Measurements from ENCODE around the gene NUAK2.
"Not testable (repeated sequence)": the region's sequence is repeated elsewhere in the genome, so short reads cannot be mapped to it uniquely, and the experiment has no call there.

NUAK2 gene

DNA sequence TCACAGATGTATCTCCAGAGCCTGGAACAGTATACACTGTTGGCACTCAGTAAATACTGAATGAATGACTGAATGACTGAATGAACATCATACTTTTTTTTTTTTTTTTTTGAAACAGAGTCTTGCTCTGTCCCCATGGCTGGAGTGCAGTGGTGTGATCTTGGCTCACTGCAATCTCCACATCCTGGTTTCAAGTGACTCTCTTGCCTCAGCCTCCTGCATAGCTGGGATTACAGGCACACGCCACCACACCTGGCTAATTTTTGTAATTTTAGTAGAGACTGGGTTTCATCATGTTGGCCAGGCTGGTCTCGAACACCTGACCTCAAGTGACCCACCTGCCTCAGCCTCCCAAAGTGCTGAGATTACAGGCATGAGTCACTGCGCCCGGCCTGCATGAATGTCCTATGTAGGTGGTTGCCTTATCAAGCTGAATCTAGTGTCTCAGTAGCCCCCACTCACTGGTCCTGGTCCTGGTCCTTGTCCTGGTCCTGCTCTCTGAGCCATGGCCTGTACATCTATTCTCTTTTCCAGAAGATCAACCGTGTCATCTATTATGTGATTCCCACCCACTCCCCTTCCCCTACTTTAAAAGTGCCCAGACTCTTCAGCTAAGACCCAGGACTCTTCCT lies 23.9 kb downstream of the NUAK2 start:
- DNase-seq (ENCODE audit: low read depth) = not testable (repeated sequence)

DNA sequence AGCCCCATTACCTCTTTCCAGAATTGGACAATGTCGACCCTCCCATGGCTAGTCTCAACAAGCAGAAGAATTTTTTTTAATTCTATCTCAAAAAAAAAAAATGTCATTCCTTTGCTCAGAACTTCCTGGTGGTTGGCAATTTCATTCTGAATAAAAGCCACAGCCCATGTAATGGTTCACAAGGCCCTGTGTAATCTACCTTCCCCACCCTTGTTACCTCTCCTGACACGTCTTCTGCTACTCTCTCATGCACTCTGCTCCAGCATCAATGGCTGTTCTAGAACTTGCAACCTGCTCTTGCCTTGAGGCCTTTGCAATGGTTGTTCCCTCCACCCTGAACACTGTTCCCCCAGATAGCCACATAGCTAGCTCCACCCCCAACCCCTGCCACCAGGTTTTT lies 25.4 kb downstream of the NUAK2 start:
- no peak for DNase-seq (ENCODE audit: low read depth)

DNA sequence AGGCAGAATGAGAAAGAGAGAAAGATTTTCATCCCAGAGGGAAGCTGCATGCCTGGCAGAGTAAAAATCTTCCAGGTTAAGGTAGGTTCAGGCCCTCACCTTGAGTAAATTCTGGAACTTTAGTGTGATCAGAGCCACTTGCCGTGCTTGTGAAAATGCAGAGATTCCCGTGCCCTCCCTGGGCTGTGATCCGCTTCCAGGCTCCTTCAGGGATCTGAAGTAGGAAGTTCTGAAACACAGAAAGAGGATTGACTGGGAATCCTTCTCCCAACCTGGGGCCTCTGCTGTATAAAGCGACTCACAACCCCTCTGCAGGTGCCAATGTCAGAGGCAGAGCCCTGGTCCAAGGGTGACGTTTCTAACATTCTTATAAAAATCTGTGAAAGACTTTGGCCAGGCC lies 26.6 kb downstream of the NUAK2 start:
- DNase-seq (ENCODE audit: low read depth) = no peak

DNA sequence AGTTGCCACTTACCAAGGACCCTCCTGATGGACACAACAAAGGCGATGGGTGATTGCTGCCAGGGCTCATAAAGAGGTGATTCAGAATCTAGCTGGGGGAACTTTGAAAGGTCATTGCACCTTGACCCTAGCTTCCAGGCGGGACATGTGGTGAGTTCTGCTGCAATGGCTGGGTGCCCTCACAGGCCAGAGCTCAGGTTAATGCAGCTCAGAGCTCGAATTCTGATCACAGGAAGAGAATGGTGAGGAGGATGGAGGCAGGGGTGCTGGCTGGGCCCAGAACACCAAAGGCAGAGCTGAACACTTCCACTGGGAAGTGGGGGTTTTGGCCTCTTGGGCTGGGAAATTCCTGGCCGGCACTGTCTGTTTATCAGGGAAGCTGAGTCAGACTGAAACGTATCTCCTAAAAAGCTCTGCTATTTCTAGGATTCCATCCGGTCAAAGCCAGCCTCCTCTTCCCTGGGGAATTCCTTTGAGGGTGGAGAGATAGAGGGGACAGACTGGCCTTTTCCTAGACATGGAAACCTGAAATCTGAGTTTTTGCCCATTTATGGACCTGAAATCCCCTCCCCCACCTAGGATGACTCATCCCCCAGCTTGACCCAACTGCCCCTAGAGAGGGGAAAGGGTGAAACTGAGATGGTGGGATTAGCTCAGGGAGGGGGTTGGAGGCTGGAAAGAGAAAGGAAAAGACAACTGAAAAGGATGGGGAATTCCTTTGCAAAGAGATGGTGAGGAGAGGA lies 27.2 kb downstream of the NUAK2 start:
- DNase-seq (ENCODE audit: low read depth) = peak; percentile 82

DNA sequence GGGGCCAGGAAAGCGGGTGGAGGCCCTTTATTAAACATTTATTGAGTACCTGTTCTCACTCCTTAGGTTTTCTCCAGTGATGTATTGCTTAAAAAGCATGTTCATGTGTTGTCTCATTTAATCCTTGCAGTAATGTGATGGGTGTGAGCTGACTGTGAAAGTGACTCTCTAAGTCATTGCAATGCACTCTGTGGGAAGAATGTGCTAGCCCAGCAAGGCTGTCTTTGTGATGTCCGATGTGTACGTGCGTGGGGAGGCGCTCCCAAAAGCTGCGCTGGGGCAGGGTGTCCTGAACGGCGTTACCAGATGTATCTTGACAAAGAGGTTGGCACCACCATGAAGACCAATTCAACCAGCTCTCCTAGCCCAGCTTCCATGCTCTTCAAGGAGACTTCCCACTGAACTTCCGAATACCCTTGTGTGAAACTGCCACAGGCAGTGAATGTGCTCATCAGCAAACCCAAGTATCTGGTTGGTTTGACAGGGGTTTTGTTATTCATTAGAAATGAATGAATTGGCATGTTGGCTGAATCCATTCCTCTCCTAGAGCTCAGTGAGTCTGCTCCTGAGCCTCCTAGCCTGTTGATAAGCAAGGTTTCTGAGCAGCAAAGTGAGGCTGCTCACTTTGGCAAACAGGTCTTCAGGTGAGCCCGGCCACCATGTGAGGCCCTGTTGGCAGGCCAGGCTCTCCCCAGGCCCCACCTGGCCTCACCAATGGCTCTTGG lies 28.0 kb downstream of the NUAK2 start:
- DNase-seq (ENCODE audit: low read depth) = no peak

DNA sequence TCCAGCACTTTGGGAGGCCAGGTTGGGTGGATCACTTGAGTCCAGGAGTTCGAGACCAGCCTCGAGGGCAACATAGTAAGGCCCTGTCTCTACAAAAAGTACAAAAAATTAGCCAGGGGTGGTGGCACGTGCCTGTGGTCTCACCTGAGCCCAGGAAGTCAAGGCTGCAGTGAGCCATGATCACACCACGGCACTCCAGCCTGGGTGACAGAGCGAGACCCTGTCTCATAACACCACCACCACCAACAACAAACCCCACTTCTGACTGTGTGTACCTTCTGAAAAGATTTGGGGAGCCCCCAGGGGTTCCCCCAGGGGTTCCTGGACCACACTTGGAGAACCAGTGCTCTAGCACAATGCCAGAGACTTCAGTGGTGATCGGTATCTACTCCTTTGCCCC lies 29.9 kb downstream of the NUAK2 start:
- DNase-seq (ENCODE audit: low read depth) = no peak

DNA sequence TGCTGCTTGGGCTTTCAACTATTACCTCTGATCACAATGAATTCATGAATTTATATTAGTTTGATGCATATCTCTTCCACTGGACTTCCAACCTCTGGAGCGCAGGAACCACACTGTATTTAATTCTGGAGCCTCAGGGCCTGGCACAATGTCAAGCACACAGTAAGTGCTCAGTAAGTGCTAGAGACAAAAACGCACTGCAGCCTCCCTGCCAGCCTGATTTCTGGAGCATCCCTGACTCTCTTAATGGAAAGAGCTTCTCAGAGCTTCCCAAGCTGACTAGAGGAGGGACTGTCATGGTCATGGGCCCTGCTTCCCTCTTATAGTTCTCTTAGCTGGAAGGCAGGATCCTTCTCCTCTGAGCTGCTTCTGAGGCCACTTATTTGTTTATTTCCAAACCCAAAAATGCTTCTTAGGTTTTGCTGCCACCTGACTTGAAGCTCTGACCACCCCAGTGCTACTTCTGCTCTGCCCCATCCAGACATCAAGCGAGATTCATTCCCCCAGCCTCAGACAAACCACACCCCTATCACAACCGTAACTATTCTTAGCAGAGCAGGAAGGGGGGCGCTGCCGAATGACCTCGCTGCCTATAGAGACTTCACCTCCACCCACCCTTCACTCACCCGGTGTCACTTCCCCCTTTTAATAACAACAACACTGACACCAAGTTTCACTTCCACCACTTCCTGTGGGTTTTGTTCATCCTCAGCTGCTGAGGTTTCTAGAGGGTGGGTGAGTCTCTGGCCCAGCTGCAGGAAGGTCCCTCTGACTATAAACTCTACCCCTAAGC lies 33.6 kb downstream of the NUAK2 start:
- DNase-seq (ENCODE audit: low read depth) = no peak

DNA sequence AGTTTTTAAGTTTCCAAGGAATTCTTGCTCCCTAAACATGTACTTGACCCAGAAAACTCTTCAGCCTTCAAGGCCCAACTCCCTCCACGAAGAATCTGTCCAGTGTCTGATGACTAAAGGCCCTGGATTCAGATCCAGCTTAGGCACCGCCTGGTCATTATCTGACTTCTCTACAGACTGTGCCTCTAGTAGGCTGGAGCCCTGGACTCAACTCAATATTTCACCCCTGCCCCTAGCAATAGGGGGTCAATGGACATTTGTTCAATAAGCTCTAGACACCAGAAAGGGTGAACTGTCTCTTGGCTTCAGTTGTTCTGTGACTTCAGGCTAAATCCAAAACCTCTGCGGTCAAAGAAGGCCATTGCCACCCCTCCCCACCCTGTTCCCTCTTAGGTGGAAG lies 34.5 kb downstream of the NUAK2 start:
- no peak for DNase-seq (ENCODE audit: low read depth)

DNA sequence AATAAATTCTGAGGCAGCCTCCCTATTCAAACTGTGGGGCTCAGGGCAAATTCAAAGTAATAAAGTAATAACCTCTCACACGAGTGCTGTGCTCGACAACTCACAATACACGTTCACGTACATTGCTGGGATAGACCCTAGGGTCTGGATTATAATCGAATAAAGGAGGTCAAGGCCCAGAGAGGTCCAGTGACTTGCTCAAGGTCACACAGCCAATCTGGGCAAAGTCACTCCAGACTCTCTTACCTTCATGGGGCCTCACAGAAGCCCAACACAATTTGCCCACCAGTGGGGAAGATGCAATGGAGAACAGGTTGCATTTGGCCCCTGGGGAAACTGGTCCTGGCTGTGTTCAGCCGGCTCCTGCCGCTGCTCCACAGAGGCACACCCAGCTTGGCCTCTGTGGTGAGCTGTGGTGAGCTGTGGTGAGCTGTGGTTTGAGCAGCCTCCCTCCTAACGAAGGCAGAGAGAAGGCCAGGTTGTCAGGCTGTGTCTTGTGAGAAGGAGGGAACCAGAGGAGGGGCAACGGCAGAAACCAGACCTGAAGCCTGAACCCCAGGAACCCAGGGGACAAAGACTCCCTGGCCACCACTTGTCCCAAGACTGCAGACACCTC lies 35.1 kb downstream of the NUAK2 start:
- DNase-seq (ENCODE audit: low read depth) = no peak

DNA sequence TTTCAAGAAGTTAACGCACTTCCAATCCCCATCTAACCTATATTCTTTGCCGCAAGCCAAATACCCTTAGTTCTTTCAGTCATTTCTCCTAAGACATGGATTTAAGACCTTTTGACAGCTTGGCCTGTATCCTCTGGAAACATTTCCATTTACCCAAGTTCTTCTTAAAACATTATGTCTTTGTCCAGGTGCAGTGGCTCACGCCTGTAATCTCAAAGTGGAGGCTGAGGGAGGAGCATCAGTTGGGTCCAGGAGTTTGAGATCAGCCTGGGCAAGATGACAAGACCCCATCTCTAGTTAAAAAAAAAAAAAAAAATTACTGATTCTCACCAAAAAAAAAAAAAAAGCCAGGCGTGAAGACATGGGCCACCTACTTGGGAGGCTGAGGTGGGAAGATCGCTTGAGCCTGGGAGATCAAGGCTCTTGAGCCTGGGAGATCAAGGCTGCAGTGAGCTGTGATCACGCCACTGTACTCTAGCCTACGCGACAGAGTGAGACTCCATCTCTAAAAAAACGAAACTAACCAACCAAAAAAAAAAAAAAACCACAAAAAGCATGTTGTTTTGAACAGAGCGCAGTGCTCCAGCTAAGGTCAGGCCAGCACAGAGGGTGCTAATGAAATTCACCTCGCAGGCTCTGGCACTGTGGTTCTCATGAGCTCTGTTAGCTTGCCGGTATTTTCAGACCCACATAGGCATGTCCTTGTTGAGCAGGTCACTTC lies 36.0 kb downstream of the NUAK2 start:
- DNase-seq (ENCODE audit: low read depth) = no peak

DNA sequence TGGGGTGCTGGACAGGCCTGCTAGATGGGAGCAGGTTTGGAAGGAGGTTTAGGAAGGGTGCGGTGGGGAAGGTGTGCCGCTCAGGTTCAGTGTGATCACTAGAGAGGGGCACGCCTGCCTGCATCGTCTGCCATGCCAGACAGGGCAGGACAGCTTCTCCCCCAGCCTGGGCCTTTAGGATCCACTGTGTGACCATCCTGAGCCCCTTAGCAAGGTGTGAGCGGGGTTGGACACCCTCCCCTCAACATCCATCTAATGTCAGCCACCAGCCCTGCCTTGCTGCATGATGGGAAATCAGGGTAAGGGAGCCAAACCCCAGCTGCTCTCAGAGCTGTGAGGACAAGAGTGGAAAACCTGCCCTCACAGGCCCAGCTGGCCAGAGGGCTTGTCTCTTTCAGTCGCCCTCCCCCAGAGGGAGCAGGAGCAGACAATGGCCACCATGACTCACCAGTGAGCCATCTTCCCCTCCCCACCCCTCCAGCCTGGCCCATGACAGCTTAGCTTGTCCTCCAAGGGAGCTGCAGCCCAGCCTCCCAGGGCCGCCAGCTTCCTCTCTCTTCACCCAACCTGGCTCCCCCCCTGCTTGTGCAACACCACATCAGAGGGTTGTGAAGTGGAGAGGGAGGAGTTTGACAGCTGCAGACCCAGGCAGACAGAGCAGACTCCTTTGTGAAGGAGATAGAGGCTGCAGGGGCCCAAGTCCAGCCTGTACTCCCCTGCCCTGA lies 37.0 kb downstream of the NUAK2 start:
- DNase-seq (ENCODE audit: low read depth) = peak; percentile 98

DNA sequence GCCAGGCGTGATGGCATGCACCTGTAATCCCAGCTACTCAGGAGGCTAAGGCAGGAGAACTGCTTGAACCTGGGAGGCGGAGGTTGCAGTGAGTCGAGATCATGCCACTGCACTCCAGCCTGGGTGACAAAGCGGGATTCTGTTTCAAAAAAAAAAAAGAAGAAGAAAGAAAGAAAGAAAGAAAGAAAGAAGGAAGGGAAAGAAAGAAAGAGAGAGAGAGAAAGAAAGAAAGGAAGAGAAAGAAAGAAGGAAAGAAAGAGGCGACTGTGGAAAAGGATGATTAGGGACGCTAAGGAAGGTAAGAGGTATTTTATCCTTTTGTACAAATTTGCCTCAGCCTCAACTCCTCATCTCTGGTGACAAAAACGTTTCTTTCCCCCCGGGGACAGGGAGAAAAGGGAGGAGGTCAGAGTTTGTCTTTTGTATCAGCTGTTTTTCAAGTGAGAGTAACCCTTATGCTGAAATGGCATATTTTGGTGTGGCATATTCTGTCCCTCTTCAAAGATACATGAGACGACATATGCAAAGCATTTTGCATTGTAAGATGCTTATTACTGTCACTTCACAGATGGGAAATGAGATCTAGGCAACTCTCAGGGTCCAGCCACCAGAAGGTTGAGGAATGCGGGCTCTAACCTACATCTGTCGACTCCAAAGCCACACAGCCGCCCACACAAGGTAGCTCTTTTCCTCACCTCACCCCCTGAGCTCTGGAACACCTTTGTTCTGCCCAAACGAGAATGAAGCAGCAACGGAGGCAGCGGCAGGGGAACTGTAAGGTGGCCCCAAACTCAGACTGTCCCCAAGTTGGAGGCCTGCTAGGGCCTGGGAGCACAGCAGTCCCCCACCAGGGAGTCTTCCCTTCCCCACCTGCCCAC lies 38.0 kb downstream of the NUAK2 start:
- DNase-seq (ENCODE audit: low read depth) = no peak

DNA sequence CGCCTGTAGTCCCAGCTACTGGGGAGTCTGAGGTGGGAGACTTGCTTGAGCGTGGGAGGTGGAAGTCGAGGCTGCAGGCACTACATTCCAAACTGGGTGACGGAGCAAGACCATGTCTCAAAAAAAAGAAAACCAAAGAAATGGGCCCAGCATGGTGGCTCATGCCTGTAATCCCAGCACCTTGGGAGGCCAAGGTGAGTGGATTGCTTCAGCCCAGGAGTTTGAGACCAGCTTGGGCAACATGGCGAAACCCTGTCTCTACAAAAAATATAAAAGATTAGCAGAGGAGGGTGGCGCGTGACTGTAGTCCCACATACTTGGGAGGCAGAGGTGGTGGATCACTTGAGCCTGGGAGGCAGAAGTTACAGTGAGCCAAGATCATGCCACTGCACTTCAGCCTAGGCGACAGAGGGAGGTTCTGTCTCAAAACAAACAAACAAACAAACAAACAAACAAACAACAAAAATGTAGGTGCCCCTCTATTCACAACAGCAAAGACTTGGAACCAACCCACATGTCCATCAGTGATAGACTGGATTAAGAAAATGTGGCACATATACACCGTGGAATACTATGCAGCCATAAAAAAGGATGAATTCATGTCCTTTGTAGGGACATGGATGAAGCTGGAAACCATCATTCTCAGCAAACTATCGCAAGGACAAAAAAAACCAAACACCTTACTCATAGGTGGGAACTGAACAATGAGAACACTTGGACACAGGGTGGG lies 40.7 kb downstream of the NUAK2 start:
- DNase-seq (ENCODE audit: low read depth) = not testable (repeated sequence)

DNA sequence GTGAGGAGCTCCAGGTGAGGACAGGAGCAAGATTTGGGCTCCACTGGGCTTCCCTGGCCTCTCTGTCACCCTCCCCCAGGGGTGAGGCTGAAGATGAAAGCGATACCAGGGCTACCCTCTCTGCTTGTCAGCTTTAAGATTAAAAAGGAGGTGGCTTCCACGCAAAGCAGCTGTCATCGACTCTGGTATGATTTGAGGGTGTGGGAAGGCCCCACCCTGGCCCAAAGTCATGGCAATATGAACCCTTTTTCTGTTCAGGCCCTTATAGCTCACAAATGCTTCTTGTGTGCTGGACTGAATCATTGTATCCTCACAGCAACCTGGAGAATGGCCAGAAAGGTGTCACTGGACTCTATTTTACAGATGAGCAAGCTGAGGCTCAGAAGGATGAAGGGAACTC lies 41.6 kb downstream of the NUAK2 start:
- no peak for DNase-seq (ENCODE audit: low read depth)

DNA sequence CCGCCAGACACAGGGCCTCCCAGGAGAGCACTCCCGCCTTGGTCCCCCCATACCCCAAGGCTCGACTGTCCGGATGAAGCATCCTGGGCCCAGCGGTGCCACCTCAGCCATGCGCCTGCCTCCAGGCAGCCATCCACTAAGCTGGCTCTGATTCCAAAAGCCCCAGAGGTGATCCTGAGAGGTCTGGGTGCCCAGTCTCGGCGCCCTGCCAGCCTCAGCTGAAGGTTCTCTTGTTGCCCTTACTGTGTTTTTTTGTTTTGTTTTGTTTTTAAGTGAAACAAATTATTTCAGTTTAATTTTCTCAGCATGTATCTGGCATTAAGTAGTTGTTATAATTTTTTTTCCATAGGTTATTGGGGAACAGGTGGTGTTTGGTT lies 44.9 kb downstream of the NUAK2 start:
- no peak for DNase-seq (ENCODE audit: low read depth)

DNA sequence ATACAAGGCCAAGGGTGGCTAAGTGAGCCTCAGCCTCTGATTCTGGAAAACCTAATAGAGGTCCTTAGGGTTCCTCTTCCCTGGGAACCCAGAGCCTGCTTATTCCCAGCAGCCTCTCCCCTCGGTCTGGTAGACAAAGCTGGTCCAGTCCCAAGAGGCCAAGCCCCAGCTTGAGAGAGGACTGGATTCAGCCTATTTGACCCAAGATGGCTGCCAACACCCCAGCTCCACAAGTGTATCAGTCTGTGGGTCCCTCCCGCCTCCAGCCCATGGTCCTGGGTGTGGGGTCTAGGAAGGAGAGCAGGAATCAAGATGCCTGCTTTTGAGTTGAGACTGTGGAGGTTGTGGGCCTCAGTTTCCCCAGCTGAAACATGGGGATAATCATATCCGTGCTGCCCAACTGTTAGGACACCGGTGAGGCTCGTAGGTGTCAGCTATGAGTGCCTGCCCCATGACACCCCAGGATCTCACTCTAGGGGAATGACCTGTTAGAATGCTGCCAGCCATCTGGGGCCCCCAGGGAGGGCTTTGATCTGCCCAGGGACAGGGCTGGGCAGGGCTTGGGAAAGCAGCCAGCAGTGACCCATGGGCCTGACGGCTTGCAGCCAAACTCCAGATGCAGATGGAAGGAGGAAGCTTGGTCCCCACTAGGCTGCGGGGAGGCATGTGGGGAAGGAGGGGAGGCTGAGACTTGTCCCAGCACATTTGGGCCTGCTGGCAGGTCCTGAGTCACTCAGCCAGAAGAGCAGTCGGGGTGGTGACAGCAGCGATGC lies 45.4 kb downstream of the NUAK2 start:
- DNase-seq (ENCODE audit: low read depth) = no peak

DNA sequence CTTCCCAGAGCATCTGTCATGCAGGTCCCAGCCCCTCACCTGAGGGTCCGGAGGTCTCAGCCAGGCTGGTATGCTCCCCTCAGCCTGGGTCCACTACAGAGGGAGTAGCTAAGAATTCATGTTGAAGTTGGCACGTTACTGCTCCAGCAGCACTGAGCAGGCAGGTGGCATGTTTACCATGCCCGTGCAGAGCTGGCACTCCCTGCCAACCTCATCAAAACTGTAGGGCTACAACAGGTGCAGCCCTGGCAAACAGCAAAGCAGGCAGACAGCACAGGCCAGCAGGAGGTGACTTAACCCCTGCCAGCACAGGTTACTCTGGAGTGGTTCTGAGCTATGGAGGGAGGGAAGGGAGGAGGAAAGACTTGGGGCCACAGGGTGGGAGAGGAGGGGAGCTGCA lies 46.4 kb downstream of the NUAK2 start:
- no peak for DNase-seq (ENCODE audit: low read depth)

DNA sequence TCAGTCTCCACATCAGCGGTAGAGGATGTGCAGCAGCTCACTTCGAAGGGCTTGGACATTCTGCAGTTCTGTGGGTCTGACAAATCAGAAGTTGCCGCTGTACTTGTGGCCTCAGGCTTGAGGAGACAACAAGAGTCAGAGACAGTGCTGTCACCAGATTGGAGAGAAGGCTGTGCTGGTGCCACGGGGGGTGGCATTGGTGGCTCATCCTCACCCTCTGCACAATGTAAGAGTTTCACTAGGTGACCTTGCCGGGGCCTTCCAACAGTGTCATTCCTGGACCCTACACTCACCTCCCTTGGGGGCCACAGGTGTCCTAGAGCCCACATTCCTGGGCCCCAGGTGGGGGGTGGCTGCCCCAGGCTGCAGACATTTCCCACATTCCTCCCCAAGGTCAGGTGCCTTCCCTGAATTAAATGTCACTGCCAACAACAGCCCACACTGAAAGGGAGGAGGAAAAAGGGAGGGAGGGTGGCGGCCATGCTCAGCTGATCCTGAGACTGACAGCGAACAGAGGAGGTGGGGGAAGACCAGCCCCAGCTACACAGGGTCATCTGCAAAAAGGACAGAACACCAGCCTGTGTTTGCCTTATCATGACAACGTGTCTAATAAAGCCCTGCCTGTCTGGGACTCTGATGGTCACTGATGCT lies 47.4 kb downstream of the NUAK2 start:
- DNase-seq (ENCODE audit: low read depth) = no peak
